22Rv1 (cell line): ENCODE measurements around the gene FAM83E.

Experiments
- H3K27ac ChIP-seq: fragments of 450-650 bp; 2 replicates; pipeline ENCODE4 v1.5.1; 2017
- ZFX ChIP-seq: fragments of 450-650 bp; IDR thresholded peaks from 2 replicates; pipeline ENCODE4 v1.6.1; 2017; ENCODE audit warnings: antibody characterized with exemption, borderline replicate concordance
- TF ChIP-seq, protein P1 (sequence below): fragments of 450-650 bp; IDR thresholded peaks from 2 replicates; pipeline ENCODE4 v1.5.1; 2017; ENCODE audit warnings: mild to moderate bottlenecking

The FAM83E gene

DNA sequence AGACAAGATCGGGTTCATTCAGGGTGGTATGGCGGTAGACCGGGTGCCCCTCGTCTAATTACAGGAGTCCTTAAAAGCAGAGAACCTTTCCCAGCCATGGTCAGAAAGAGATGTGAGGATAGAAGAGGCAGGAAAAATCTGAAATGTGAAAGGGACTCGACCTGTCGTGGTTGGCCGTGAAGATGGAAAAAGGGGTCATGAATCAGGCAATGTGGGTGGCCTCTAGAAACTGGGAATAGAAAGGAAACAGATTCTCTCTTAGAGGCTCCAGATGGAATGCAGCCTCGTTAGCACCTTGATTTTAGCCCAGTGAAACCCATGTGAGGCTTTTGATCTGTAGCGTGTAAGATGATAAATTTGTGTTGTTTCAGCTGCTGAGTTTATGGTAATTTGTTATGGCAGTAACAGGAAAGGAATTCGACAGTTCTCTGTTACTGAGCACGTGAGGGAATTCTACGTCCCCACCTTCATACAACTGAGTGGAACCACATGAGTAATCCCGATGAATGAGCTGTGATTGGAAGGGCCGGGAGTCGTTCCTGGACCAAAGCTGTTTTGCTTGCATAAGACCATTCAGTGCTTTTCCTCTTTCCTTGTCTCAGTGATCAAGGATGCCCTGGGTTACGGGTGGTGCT, 42.1 kb upstream of the FAM83E start:
- no peak overlapping the region for H3K27ac ChIP-seq
- no peak for TF ChIP-seq ZFX
- TF ChIP-seq, protein P1, sequence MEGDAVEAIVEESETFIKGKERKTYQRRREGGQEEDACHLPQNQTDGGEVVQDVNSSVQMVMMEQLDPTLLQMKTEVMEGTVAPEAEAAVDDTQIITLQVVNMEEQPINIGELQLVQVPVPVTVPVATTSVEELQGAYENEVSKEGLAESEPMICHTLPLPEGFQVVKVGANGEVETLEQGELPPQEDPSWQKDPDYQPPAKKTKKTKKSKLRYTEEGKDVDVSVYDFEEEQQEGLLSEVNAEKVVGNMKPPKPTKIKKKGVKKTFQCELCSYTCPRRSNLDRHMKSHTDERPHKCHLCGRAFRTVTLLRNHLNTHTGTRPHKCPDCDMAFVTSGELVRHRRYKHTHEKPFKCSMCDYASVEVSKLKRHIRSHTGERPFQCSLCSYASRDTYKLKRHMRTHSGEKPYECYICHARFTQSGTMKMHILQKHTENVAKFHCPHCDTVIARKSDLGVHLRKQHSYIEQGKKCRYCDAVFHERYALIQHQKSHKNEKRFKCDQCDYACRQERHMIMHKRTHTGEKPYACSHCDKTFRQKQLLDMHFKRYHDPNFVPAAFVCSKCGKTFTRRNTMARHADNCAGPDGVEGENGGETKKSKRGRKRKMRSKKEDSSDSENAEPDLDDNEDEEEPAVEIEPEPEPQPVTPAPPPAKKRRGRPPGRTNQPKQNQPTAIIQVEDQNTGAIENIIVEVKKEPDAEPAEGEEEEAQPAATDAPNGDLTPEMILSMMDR: no peak

DNA sequence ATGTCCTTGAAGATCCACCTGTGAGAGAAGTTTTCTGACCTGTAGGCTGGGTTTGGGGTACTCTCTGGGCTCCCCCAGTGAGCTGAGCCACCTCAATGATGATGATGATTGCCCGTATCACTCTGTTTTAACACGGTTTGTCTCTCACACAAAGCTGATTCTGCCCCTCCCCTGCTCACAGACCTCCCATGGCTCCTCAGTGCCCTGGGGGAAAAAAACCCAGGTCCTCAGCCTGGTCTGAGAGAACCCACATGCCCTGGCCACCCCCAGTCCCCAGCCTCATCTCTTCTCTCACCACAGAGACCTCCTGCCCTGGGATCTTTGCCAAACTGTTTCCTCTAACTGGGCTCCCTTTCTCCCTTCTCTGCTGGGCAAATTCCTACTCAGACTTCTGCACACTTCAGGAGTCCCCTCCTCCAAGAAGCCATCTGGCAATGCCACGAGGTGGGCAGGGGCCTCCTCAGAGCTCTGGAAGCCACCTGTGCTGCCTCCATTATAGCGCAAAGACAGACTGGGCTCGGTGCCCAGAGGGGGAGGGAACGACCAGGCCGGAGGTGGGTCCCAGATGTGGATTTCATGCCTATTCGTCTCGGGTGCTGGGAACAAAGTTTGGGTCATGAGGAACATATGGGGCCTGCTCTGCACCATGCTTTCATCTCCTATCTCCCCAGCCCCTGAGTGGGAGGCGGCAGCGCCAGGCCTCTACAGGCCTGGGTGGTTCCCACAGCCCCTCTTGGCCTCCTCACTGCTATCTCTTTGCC, 39.6 kb upstream of the FAM83E start:
- no peak overlapping the region for H3K27ac ChIP-seq
- TF ChIP-seq, protein P1: no peak
- TF ChIP-seq ZFX: no peak

DNA sequence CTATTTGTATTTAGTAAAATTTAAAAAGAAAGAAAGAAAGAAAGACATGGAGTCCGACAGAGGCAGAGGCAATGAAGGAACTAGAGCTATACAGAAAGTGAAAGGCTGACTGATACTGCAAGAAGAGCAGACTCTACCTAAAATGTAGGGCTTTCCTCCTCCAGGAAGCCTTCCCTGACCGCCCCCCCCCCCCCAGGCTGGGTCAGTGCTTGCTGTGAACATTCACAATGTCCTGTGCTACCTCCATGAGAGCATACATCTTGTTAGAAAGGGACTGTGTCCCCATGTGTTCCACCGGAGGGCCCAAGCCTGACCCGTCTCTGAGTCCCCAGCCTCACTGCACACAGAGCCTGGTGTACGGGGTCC, 36.8 kb upstream of the FAM83E start:
- H3K27ac ChIP-seq: no peak overlapping the region
- TF ChIP-seq, protein P1: no peak
- no peak for TF ChIP-seq ZFX

DNA sequence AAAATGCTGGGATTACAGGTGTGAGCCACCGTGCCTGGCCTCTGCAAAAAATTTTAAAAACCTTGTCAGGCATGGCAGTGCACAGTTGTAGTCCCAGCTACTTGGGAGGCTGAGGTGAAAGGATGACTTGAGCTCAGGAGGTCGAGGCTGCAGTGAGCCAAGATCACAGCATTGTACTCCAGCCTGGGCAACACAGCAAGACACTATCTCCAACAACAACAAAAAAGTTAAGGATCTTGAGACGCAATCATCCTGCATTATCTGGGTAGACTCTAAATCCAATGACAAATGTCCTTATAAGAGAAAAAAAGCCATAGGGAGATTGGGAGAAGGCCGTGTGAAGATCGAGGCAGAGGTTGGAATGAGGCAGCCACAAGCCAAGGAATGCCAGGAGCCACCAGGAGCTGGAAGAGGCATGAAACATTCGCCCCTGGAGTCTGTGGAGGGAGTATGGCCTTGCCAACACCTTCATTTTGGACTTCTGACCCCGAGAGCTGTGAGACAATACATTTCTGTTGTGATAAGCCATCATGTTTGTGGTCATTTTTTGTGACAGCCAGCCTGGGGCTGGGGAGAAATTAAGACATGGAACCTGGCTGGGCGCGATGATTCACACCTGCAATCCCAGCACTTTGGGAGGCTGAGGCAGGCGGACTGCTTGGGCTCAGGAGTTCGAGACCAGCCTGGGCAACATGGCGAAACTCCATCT, 36.3 kb upstream of the FAM83E start:
- no peak overlapping the region for H3K27ac ChIP-seq
- TF ChIP-seq, protein P1: no peak
- TF ChIP-seq ZFX: no peak

DNA sequence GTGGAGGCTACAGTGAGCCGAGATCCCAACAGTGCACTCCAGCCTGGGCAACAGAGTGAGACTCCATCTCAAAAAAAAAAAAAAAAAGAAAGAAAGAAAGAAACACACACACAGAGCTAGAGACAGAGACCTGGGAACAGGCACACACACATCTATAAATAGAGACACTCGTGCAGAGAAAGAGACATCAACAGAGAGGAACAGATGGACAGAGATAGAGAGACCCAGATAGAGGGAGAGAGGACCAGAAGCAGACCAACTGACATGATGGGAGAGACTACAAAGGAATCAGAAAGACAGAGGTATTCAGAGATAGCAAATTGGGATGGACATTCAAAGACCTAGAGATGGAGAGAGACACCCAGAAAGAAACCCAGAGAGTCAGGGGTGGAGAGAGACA, 33.3 kb upstream of the FAM83E start:
- TF ChIP-seq, protein P1: no peak
- TF ChIP-seq ZFX: no peak
- H3K27ac ChIP-seq: no peak overlapping the region

DNA sequence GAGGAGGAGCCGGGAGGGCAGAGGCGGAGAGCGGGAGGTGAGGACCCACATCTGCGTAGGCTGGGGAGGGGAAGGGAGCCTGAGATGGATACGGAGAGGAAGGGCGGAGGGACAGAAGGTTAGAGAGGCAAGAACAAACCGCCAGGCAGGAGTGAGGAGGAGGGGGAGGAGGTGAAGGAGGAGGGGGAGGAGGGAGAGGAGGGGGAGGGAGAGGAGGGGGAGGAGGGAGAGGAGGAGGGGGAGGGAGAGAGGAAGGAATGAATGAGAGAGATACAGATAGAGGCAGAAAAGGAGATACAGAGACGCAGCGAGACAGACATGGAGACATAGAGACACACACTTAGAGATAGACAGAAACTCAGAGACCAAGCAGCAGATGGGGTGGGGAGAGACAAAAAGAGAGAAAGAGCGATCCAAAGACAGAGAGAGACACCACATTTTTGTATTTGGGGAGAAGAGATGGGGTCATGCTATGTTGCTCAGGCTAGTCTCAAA, 31.9 kb upstream of the FAM83E start:
- peak overlapping the region; percentile 95 for H3K27ac ChIP-seq
- TF ChIP-seq, protein P1: no peak; the same call in 1 of the 2 replicates
- no peak for TF ChIP-seq ZFX
